ENCODE results near the gene AMOT.
A peak's percentile ranks its signal among the peaks of the same experiment; 100 is the strongest.

The AMOT gene

DNA sequence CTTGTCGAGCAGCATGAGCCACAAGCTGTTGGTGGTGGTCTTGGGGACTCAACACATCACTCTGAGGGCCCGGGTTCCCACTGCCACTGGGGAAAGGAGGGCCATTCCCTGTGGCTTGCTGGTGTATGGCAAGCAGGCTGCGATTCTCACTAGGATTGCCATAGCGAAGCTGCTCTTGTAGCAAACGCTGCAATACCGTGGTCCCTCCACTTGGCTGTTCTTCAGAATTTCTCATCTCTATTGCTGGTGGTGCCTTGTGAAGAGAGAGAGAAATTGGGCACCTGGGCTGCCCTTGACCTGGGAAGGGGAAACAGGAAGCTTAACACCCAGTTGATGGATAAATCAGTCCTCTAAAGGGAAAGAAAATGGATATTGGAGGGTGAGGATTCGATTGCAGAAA lies 17.7 kb downstream of the AMOT start:
- DNase-seq (ENCODE audit: low spot score in 2 of 2) (no peak), ATAC-seq (no peak)
- Mint-ChIP-seq H3K36me3 (no peaks in the 10 kb centered on the region), H3K9me3 (no peaks in the 10 kb centered on the region), H3K4me1 (no peaks in the 10 kb centered on the region), H3K4me3 (no peak overlapping the region), H3K27ac (no peak overlapping the region)

DNA sequence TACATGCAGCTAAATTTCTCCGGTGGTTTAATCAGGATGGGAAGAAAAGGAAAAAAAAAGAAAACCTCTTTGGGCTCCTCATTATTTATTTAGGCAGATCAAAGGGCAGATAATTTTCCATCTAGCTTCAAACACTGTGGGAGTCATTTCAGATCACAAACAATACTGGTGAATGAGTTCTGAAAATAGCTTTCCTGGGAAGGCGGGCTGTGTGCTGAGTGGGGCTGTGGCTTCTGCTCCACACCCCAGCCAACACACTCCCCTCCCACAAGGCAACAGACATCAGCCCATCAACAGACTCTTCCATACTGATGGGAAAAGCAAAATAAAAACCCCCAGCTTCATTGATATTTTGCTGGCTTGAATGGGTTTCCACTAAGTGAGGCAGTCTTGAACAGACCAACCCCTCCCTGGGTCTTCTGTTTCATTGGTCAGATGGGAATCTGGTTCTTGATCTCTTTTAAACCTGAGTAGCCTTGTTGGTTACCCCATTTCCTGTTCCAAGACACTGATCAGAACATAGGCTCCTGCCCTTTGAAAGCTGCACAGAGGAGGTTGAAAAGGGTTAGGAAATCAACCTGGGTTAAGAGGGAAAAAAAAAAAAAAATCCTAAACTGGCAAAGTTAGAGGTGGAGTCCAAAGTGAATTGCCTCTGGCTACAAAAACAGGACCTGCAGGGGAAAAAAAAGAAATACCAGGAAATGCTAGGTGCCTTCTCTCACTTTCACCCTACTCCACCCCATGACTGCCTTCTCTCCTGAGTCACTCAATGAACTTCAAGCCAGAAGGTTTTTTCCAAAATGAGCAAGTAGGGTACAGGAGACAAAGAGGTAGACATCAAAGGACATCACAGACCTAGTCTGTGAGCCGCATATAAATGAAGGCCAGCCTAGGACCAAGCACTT lies 20.0 kb downstream of the AMOT start:
- no peak for DNase-seq (ENCODE audit: low spot score in 2 of 2)
- Mint-ChIP-seq H3K36me3 (no peaks in the 10 kb centered on the region), H3K4me3 (no peak overlapping the region), H3K27ac (no peak overlapping the region), H3K9me3 (no peaks in the 10 kb centered on the region), H3K4me1 (no peaks in the 10 kb centered on the region)
- peak; percentile 53 for ATAC-seq

GRCh38 chrX:112819813-112820212 lies 20.8 kb downstream of the AMOT start:
- DNase-seq (ENCODE audit: low spot score in 2 of 2) (no peak), ATAC-seq (no peak)
- Mint-ChIP-seq H3K9me3 (no peaks in the 10 kb centered on the region), H3K36me3 (no peaks in the 10 kb centered on the region), H3K27ac (no peak overlapping the region), H3K4me3 (no peak overlapping the region), H3K4me1 (no peaks in the 10 kb centered on the region)

GRCh38 chrX:112819008-112819640 lies 21.5 kb downstream of the AMOT start:
- no peaks in the 10 kb centered on the region for H3K4me1 Mint-ChIP-seq
- no peak for ATAC-seq
- no peak overlapping the region for H3K4me3 Mint-ChIP-seq
- no peak overlapping the region for H3K27ac Mint-ChIP-seq
- no peaks in the 10 kb centered on the region for H3K9me3 Mint-ChIP-seq
- no peaks in the 10 kb centered on the region for H3K36me3 Mint-ChIP-seq
- no peak for DNase-seq (ENCODE audit: low spot score in 2 of 2)

DNA sequence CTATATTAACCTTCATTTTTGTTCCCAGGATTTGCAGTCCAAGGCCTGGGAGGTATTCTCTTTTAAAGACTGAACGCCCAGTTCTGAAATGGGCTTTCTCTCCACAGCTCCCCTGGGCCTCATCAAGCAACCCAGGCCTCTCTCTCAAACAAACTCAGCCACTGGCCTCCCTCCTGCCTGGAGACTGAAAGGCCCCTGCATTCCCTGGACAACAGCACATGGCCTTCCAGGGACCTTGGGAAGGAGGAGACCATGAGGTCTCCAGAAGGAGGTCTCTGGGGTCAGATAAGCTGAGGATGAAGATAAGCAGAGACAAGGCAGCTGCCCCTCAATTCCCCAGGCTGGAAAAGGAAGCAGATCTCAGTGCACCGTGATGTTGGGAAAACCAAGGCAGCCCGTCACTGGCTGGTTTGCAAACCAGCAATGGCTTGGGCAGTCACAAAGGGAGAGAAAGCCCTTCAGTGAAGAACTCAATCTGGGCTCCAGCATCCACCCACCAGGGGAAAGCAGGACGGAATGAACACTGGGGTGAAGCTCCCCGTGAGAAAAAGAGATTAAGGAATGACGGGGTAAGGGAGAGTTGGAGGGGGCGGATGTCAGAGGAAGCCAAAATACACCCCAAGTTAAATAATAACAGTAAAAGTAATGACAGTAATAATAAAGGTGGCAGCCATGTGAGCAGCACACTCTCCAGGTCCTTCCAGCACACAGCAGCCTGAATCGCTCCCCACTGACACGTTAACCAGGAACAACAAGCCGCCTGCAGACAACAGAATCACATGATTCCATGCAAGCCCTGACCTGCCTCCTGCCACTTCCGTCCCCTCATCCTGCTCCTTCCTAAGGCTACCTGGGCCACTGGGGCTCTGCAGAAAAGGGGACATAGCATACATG lies 22.3 kb downstream of the AMOT start:
- Mint-ChIP-seq H3K9me3 (no peaks in the 10 kb centered on the region), H3K4me3 (no peak overlapping the region), H3K27ac (peak overlapping the region; percentile 50), H3K36me3 (no peaks in the 10 kb centered on the region), H3K4me1 (no peaks in the 10 kb centered on the region)
- no peak for ATAC-seq
- no peak for DNase-seq (ENCODE audit: low spot score in 2 of 2)

- Mint-ChIP-seq H3K36me3 (no peaks in the 10 kb centered on the region), H3K9me3 (no peaks in the 10 kb centered on the region), H3K4me1 (no peaks in the 10 kb centered on the region), H3K4me3 (no peak overlapping the region), H3K27ac (no peak overlapping the region)
- DNase-seq (ENCODE audit: low spot score in 2 of 2) = no peak
- ATAC-seq = no peak
Observed at GRCh38 chrX:112816908-112817307, 23.7 kb downstream of the AMOT start.

GRCh38 chrX:112814496-112814895 lies 26.1 kb downstream of the AMOT start:
- no peaks in the 10 kb centered on the region for H3K9me3 Mint-ChIP-seq
- DNase-seq (ENCODE audit: low spot score in 2 of 2) (no peak), ATAC-seq (no peak)
- H3K4me3 Mint-ChIP-seq = no peak overlapping the region
- H3K27ac Mint-ChIP-seq = no peak overlapping the region
- H3K4me1 Mint-ChIP-seq = no peaks in the 10 kb centered on the region
- H3K36me3 Mint-ChIP-seq = peaks cover 6% of the 10 kb centered on the region

DNA sequence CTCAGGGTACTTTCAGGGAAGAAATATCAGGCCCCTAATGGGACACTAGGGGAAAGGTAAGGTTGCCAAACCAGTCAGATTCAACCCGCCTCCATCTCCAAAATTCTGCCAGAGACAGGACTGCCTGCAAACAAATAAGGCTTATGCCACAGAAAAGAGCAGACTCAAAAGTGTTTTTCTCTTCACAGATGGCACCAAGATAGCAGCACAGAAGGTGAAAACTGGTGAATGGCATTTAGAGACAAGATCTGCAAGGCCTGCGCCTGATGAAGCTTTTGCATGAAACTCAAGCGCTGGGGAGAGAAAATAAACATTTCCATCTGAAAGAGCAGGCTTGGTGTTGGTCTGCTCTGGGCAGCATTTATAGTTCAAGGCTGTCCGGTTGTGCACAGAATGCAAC lies 27.9 kb downstream of the AMOT start:
- H3K4me3 Mint-ChIP-seq = no peak overlapping the region
- DNase-seq (ENCODE audit: low spot score in 2 of 2) (no peak), ATAC-seq (no peak)
- H3K4me1 Mint-ChIP-seq = no peaks in the 10 kb centered on the region
- no peak overlapping the region for H3K27ac Mint-ChIP-seq
- no peaks in the 10 kb centered on the region for H3K9me3 Mint-ChIP-seq
- peaks cover 6% of the 10 kb centered on the region for H3K36me3 Mint-ChIP-seq

- no peaks in the 10 kb centered on the region for H3K4me1 Mint-ChIP-seq
- no peaks in the 10 kb centered on the region for H3K9me3 Mint-ChIP-seq
- H3K27ac Mint-ChIP-seq = peak overlapping the region; percentile 43
- H3K4me3 Mint-ChIP-seq = no peak overlapping the region
- no peak for DNase-seq (ENCODE audit: low spot score in 2 of 2)
- no peak for ATAC-seq
- peaks cover 6% of the 10 kb centered on the region for H3K36me3 Mint-ChIP-seq
Observed at GRCh38 chrX:112808651-112809195, 31.9 kb downstream of the AMOT start.

DNA sequence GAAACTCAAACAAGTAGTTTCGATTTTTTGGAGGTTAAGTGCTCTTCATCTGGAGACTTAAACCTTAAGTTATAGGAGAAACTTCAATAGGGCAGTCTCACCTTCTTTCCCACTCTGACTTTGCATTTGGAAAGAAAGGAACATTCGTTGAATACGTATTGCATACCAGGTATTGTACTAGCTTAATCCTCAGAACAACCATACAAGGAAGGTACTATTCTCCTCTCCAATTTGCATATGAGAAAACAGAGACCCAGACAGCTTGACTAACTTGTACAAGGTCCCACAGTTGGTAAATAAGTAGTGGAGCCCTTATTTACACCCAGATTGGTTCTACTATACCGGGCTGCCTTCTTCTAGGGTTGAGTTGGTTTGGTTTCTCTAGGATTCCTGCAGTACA lies 32.6 kb downstream of the AMOT start:
- DNase-seq (ENCODE audit: low spot score in 2 of 2) (no peak), ATAC-seq (no peak)
- Mint-ChIP-seq H3K4me1 (no peaks in the 10 kb centered on the region), H3K27ac (no peak overlapping the region), H3K36me3 (peaks cover 6% of the 10 kb centered on the region), H3K4me3 (no peak overlapping the region), H3K9me3 (no peaks in the 10 kb centered on the region)

GRCh38 chrX:112803060-112803459 lies 37.6 kb downstream of the AMOT start:
- Mint-ChIP-seq H3K4me1 (no peaks in the 10 kb centered on the region), H3K4me3 (no peak overlapping the region), H3K27ac (no peak overlapping the region), H3K36me3 (no peaks in the 10 kb centered on the region), H3K9me3 (no peaks in the 10 kb centered on the region)
- no peak for ATAC-seq
- DNase-seq (ENCODE audit: low spot score in 2 of 2) = no peak

DNA sequence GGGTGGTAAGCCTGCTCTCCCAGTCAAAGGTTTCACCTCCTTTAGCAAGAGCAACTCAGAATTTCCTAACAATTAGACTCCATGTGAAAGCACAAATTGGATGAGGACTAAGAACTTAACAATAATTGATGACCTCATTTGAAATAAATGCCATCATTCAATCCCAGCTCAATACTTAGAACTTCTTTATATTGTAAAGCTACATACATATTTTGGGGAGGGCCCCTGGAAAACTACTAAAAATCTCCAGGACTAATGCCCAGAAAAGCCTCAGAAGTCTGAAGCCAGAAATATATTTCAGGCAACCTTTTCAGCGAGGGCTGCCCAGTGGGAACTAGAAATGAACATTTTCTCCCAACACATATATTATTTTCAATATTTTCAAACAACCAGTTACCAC lies 38.1 kb downstream of the AMOT start:
- ATAC-seq (no peak), DNase-seq (ENCODE audit: low spot score in 2 of 2) (no peak)
- Mint-ChIP-seq H3K4me3 (no peak overlapping the region), H3K27ac (no peak overlapping the region), H3K4me1 (no peaks in the 10 kb centered on the region), H3K9me3 (no peaks in the 10 kb centered on the region), H3K36me3 (no peaks in the 10 kb centered on the region)

- DNase-seq (ENCODE audit: low spot score in 2 of 2) = no peak
- no peaks in the 10 kb centered on the region for H3K36me3 Mint-ChIP-seq
- no peaks in the 10 kb centered on the region for H3K4me1 Mint-ChIP-seq
- H3K4me3 Mint-ChIP-seq = no peak overlapping the region
- ATAC-seq = no peak
- no peaks in the 10 kb centered on the region for H3K9me3 Mint-ChIP-seq
- H3K27ac Mint-ChIP-seq = no peak overlapping the region
Observed at GRCh38 chrX:112800971-112801775, 39.5 kb downstream of the AMOT start.

- H3K4me3 Mint-ChIP-seq = no peak overlapping the region
- H3K9me3 Mint-ChIP-seq = no peaks in the 10 kb centered on the region
- DNase-seq (ENCODE audit: low spot score in 2 of 2) (no peak), ATAC-seq (no peak)
- H3K27ac Mint-ChIP-seq = no peak overlapping the region
- no peaks in the 10 kb centered on the region for H3K4me1 Mint-ChIP-seq
- no peaks in the 10 kb centered on the region for H3K36me3 Mint-ChIP-seq
Observed at GRCh38 chrX:112799425-112799824, 41.2 kb downstream of the AMOT start.

All from stimulated activated effector memory CD8-positive, alpha-beta T cell treated with anti-CD3 and anti-CD28 coated beads, Interleukin-12 subunit alpha, Interleukin-12 subunit beta, amount 100 ng/mL, for 72 hours (primary cell).